HG03039 (cell line): ENCODE data around the gene ATXN7L1.
"Not testable (repeated sequence)": the region's sequence is repeated elsewhere in the genome, so short reads cannot be mapped to it uniquely, and the experiment has no call there.

Experiments
- ATAC-seq: cut with Tn5 transposase; IDR thresholded peaks from one replicate; pipeline ENCODE4 v1.9.1; 2021; ENCODE audit warnings: mild to moderate bottlenecking, moderate library complexity; ENCODE audit not compliant: unreplicated experiment

The ATXN7L1 gene

DNA sequence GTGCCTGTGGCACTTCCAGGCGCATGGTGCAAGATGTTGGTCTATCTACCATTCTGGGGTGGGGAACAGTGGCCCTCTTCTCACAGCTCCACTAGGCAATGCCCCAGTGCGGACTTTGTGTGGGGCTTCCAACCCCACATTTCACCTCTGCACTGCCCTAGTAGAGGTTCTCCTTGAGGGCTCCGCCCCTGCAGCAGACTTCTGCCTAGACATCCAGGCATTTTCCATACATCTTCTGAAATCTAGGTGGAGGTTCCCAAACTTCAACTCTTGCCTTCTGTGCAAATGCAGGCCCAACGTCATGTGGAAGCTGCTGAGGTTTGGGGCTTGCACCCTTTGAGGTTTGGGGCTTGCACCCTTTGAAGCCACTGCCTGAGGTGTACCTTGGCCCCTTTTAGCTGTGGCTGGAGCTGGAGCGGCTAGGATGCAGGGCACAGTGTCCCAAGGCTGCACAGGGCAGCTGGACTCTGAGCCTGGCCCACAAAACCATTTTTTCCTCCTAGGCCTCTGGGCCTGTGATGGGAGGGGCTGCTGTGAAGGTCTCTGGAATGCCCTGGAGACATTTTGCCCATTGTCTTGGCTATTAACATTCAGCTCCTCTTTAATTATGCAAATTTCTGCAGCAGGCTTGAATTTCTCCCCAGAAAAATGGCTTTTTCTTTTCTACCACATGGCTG, 164.5 kb downstream of the ATXN7L1 start:
- no peak for ATAC-seq

DNA sequence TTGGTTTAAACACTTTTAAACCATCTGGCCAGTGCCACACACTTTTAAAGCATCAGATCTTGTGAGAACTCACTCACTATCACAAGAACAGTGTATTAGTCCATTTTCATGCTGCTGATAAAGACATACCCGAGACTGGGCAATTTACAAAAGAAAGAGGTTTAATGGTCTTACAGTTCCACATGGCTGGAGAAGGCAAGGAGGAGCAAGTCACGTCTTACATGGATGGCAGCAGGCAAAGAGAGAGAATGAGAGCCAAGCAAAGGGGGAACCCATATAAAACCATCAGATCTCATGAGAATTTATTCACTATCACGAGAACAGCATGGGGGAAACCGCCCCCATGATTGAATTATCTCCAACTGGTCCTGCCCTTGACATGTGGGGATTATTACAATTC, 165.7 kb downstream of the ATXN7L1 start:
- ATAC-seq: not testable (repeated sequence)

DNA sequence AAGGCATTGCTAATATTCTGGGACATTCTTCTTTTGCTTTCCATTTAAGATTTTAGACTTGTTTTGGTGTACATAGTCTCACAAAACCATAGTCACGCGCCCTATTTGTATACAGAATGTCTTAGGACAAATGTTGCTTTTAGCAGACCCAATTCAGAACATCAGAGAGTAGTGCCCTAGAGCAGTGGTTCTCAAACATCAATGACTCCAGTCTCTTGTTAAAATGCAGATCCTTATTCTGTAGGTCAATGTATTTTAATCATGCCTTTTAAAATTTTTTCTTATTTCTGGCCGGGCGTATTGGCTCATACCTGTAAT, 167.7 kb downstream of the ATXN7L1 start:
- no peak for ATAC-seq

DNA sequence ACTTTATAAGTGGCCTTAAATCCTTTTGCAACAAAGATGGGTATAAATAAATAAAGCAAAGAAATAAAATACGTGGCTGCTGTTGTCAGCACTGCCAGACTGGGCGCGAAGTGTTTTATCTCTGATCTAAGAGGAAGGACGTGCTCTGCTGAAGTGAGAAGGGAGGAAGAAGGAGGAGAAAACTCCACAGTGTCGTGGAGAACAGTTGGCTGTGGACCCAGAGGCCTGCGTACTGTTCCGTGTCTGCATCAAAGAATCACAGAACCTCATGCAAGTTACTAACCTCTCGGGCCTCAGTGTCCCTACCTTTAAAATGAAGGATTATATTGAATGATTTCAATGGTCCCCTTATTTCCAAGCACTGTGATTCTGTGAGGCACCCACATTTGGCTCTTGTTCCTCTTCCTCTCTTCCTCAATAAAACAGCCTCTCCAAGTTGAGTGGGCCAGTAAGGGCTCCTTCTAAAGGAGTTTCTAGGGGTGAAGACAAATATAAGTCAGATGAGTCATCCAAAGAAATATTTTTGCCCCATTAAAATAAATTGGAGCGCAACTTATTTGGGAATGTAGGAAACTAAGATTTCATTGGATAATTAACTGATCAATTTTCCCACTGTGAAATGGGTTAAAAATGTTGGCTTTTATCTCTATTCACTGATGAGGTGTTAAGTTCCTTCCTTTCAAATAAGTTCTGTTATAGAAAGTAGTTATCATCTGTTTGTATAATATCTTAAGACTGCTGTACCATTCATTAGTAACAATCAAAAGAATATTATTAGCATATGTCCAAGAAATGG, 168.2 kb downstream of the ATXN7L1 start:
- ATAC-seq: no peak

DNA sequence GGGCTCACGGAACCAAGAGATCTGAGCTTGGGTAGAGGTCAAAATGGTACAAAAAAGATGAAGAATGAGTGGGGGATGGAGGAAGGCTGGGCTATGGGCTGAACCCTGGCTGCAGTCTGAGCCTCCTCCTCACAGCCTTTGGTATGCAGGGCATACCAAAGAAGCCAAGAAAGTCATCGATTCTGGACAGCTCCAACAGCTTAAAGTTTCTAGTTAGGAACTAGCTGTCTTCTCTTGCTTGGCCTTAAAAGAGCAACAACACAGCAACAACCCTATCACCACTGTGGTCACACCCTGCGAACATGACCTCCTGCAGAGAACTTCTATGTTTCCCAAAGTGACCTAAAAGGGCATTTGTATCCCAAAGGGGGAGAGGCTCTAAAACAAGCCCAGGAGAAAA, 169.0 kb downstream of the ATXN7L1 start:
- no peak for ATAC-seq

DNA sequence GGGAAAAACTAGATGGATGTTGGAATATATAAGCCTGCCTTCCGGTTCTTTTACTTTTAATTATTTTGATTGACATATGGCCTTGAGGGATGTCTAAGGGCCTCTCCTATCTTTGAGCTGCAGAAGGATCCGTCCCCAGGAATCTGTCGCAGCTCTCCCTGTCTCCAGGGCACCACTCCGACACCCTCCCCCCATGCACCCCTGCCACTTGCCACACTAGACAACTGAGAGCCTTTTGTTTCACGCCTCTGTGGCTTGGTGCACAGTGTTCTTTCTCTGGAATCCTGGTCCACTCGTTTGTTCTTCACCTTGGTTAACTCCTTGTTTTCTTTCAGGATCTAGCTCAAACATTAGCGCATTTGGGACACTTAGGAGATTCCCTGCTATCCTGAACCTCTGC, 171.0 kb downstream of the ATXN7L1 start:
- ATAC-seq: no peak

DNA sequence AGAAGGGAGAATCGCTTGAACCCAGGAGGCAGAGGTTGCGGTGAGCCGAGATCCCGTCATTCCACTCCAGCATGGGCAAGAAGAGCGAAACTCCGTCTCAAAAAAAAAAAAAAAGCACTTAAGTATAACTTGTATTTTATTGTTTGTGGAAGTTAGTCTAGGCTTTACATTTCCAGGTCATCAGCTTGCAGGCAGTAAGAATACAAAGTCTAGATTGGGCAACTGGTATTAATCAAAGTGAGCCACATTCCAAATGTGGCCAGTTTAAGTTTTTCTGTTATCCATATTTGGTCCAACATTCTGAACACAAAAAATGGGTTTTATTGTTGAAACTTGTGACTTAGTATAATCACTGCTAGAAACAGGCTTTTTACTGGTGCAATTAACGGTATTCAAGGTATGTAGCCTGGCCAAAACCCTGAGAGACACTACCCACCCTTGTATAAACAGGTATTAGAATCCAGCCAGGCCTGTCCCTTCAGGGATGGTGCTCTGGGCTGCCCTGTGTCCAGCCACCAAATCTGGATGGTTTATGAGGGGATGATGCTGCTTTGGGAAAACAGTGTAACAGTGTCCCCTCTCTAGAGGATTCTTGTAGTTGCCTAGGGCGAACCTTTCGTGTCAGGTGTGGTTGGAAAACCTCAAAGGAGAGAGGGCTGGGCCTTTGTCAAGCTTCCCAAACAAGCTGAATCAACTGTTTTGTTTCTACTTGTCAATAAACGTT, 173.0 kb downstream of the ATXN7L1 start:
- no peak for ATAC-seq

DNA sequence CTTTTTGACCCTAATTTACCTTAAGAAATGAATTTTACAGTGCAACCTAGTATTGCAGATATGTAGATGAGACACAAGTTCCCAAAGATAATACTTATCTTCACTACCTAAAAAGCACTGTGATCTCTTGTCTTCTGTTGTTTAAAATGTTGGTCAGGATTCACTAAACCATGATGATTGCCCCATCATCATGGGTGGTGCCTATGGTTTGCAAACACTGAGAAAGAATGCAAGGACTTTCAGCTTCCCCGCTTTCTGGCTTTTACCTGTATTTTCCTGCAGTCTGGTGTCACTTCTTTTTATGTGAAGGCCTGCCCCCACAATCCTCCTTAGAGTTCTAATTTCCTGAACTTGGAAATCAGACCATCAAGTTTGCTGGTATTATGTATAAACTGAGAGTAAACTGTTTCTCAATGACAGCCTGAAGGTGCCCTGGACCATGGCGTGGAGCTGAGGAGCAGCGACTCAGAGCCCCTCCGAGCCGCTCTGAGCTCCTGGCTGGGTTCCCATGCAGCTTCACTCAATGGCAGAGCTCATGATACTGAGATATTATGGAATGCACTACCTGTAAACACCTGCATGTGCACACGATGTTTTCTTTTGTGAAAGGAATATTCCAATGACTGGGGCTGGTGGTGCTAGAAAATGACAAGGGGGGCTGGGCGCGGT, 176.7 kb downstream of the ATXN7L1 start:
- no peak for ATAC-seq

DNA sequence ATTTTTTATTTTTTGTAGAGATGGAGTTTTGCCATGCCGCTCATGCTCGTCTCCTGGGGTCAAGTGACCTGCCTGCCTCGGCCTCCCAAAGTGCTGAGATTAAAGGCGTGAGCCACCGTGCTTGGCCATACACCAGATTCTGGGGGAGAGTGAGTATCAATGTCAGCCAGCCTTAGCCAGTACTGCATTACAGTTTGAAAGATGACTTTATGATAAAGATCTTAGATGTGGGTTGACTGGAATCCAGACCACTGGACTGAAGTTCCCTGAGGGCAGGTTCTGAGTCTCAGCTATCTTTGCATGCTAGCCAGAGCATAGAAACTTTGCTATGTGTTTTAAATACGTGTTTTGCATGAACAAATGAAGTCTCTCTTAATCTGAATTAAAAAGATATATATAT, 177.9 kb downstream of the ATXN7L1 start:
- ATAC-seq: no peak

DNA sequence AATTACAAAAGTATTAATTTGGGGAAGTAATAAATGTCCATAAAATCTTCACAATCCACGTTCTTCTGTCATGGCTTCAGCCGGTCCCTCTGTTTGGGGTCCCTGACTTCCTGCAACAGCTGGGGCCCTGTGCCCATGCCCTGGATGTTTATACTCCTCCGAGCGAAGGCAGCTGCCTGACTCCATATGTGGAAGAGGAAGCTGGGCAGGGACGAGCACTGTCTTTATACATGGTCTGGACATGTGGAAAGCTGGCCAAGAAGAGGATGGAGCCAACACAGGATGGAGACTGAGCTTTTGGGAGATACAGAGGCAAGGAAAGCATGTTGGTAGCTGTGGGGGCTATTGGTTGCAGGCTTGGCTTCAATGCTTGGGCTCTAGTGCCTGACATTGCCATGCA, 178.6 kb downstream of the ATXN7L1 start:
- no peak for ATAC-seq

DNA sequence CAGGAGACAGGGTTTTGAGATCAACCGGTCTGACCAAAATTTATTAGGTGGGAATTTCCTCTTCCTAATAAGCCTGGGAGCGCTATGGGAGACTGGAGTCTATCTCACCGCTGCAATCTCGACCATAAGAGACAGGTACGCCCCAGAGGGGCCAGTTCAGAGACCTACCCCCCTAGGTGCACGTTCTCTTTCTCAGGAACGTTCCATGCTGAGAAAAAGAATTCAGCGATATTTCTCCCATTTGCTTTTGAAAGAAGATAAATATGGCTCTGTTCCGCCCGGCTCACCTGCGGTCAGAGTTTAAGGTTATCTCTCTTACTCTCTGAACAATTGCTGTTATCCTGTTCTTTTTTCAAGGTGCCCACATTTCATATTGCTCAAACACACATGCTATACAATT, 179.2 kb downstream of the ATXN7L1 start:
- not testable (repeated sequence) for ATAC-seq

DNA sequence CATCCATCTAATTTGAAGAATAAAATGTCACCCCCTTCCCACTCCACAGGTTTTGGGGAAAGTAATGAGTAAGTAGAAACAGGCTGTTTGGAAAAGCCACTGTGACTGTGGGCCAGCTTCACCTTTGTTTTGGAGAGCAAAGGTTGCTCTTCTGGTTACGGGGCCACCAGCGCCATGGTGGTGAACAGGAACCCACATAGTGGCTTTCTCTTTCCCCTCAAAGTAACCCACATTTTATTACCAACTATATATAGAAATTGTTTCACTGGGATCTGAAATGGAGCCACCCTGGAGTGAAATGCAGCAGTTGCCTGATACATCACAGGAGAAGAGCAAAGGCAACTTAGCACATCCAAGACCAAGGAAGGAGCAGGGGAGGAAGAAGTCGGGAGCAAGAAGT, 182.8 kb downstream of the ATXN7L1 start:
- no peak for ATAC-seq

DNA sequence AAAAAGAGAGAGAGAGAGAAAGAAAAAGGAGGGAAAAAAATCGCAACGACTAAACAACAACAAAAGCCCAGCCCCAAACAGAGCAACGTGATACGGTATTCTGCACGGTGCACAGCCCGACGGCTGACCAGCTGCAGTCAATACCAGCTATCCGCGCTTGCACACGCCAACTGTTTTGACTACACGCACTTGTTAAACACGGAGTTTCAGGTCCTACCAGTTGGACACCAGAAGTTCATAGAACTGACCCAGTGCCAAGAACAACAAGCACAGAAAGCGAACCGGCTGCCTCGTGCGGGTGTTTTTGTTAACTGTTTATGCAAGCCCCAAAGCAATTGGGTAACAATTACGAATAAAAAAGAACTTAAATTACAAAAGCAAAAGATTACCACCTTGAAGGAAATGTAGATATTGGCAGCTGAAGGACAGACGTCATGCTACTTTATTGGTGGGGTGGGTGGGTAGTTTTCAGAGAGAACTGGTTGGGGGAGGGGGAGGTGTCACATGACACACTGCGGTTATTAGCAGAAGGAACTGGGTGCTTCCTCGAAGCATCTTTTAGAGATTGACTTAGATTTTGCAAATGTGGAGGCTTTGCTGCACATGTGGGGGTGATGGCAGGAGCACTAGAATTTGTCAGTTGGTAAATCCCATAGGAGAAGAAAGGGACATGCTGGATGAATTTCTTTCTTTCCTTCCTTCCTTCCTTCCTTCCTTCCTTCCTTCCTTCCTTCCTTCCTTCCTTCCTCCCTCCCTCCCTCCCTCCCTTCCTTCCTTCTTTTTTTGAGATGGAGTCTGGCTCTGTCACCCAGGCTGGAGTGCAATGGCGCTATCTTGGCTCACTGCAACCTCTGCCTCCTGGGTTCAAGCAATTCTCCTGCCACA, 184.5 kb downstream of the ATXN7L1 start:
- ATAC-seq: no peak

DNA sequence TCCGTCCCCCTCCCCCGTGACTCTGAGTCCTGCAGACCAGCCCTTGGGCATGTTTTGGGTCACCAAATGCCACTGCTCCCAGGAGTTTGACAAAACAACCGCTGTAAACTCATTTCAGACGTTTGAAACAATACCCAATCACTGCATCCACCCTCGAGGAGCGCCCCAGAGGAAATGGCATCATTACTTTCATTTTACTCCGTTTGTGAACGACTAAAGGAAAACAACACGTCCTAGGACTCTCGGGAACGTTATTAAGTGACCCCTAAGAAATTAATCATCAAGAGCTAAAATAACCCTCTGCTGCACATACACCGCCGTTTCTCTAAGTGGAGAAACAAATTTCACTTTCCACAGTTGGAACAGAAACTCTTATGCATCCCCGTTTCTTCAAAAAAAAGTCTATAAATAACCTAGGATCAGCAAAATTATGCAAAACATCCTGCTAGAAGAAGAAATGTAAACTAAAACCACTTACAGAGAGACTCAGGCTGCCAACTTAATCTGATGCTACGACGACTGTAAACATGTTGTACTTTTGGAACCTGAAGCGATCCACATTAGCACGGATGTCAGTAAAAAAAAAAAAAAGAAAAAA, 185.2 kb downstream of the ATXN7L1 start:
- ATAC-seq: no peak

DNA sequence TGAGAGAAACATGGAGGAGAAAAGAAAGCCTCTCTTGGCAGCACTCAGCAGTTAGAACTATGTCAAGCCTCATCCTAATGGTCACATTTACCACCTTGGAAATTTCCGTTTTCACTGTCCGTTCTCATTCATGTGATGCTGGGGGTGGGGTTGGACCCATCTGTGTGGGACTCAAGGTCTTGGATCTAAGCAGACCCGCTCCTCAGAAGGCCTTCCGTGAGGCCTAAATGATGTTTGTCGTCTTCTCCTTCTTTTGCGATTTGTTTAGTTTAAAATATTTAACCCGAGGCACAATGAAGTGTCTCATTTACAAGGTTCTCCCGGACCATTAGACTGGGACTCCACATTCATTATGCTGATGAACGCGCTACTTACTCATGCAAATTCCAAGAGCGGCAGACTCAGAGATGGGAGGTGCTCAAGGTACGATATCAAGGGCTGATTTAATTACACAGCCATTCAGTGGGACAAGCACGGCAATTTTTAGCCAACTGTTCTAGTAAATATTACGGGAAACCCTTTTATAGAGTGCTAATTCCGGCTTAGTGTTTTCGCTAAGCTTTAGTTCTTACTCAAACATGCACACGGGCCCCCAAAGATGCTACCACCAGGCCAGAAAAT, 186.0 kb downstream of the ATXN7L1 start:
- no peak for ATAC-seq

DNA sequence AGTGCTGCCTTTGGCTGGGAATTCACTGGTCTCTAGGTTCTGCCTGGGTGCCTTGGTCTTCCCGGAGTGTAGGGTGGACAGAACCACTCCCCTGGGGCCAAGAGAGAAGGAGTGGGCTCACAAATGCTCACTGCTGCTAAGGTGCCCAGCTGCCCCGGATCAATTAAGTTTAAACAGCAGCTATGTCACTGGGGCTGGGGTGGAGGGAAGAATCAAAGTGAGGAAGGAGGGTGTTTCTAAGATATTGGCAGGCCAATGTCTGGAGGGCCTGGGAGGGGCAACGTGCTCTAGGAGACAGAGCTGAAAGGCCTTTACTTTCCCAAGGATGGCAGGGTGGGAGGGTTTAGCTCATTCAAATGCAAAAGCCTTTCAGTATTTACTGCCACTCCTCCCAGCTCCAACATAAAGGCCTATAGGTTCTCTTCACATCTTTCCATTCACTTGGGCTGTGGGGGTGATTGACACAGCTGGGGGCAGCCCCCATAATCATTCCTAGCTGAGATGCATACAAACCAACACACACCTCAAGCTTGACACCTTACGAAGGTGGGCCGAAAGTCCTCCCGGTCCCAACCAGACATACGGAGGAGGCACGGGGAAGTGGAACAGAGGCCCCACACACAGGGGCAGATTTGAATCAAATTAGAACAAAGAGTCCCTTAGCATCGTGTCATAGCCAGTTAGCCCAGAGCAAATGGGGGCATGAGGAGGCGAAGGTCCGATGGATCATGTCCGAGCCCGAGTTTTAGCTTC, 187.2 kb downstream of the ATXN7L1 start:
- no peak for ATAC-seq

DNA sequence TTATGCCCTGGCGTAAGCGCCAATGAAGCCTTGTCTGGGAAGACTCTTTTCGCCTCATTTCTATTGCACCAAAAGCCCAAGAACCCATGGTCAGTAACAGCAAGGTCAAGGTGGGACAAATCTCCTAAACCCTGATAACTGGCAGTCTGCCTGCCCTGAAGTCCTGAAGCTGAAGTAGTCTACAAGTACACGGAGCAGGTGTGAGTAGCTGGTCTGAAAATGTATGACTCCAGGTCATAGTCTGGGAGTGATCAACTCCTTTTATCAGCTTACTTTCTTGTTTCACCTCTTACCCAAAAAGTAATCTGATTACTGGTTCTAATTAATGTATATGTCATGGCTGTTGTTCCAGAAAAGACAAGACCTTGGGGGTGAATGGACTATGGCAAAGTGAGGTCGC, 187.8 kb downstream of the ATXN7L1 start:
- ATAC-seq: no peak

DNA sequence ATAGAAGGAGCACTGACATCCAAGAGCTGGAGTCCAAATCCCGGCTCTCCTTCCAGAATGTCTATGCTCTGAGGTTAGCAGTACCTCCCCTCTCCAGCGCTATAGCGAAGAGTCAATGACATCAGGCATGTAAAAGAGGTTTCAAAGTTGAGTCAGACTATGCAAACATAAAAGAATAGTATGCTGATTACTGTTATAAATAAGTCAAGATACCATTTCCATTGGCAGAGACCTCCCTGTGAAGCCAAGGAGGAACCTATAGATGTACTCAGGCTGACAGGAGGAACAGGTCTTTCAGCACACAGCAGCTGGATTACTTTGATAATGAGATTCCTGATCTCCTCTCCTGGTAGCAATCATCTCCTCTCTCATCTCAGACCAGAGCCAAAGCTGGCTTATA, 191.2 kb downstream of the ATXN7L1 start:
- ATAC-seq: no peak
